Measurements from ENCODE around the gene PDGFD.
A peak's percentile ranks its signal among the peaks of the same experiment; 100 is the strongest.

Gene PDGFD

DNA sequence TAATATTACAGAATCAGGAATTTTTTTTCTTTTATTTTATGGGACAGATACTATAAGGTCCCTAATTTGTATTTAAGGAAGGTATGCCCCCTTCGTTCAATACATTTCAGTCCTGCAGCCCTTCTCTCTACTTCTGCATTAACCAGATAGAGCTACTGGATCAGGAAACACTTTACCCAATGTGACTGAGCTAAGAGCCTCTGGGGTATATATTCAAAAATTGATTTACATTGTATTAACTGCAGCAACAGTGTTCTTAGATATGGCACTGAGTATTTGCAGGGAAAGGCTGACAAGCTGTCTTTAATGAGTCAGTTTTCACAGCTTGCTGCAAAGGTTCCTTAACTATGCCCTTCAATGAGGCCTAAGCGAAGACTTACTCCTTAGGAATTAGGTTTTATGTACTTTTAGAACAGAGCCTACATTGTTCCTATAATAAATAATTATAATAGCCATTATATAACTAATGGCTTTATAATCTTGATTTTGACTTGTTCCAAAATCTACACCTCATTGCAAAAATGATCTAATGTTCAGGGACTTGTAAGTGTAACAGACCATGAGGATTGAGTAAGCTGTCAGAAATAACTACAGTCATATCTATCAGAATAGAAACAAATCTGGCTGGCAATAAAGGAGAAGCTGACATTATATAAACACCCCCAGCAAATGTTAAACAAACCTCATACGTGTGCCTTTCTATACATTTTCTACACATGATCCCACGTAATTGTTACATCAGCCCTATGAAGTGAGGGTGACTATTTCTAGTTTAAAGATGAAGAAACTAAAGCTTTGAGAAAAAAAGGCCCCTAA is 72.5 kb downstream of the PDGFD start:
- FAIRE-seq (peak; percentile 78), DNase-seq (ENCODE audit: insufficient read length) (no peak)
- TF ChIP-seq POLR2A (IDR thresholded peaks at IDR 0.05; ENCODE audit: low read depth, low read length) (no peak), POLR2AphosphoS5 (IDR thresholded peaks at IDR 0.05; ENCODE audit: low read depth, low read length) (no peak), TAF1 (IDR thresholded peaks at IDR 0.05; ENCODE audit: borderline replicate concordance, low read depth, low read length) (no peak)

DNA sequence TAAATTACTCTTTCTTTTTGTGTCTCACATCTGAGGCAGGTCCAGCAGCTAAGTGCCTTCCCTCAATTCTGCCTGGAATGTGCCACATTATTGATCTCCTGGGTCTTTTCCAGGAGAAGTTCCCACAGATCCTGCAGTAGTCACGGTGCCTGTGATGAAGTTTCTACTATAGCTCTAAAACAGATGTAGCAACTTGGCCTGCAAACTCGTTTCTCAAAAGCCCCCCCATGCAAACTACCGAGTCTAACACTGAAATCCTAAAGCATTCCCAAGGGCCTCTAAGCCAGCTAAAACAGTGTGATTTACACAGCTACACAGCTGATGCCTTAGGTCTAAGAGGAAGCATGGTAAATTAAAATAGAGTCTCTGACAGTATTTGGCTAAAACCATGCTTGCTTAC is 73.2 kb downstream of the PDGFD start:
- FAIRE-seq (no peak), DNase-seq (ENCODE audit: insufficient read length) (no peak)
- TF ChIP-seq TAF1 (IDR thresholded peaks at IDR 0.05; ENCODE audit: borderline replicate concordance, low read depth, low read length) = no peak
- no peak for TF ChIP-seq POLR2AphosphoS5 (IDR thresholded peaks at IDR 0.05; ENCODE audit: low read depth, low read length)
- TF ChIP-seq POLR2A (IDR thresholded peaks at IDR 0.05; ENCODE audit: low read depth, low read length) = no peak

DNA sequence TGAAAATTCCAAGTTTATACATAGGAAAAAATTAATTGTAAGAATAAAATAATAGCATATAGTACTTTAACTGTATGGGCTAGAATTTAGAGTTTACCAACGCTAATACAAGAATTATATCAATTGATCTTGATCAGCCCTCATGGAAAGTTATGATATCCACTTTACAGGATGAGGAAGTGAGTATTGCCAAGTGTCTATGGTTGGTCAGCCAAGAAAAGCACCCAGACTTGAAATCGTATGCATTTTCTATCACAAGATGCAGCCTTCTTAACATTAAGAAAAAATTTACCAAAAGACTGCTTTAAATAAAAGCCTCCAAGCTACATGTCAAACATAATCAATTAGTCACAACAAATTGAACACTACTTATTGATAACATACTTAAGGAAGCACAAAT is 74.5 kb downstream of the PDGFD start:
- TF ChIP-seq POLR2AphosphoS5 (IDR thresholded peaks at IDR 0.05; ENCODE audit: low read depth, low read length) = no peak
- TF ChIP-seq TAF1 (IDR thresholded peaks at IDR 0.05; ENCODE audit: borderline replicate concordance, low read depth, low read length) = no peak
- no peak for TF ChIP-seq POLR2A (IDR thresholded peaks at IDR 0.05; ENCODE audit: low read depth, low read length)
- DNase-seq (ENCODE audit: insufficient read length) = no peak
- FAIRE-seq = no peak

DNA sequence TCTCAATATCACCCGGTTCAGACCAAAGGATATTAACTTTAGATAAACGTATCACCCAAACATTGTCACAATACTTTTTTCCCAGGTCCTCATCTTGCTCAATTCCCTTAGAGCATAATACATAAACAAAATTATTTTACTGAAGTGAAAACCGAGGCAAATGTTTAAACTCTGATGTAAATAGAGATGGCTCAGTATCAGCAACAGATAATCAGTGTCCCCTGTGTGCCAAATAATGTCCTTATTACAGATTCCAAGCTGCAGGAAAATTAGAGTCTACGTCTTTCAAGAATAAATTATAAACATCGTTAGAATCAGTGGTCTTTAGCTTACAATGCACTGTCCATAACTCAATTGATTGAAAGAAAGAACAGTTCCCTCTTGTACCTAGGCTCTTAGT is 77.3 kb downstream of the PDGFD start:
- DNase-seq (ENCODE audit: insufficient read length) (no peak), FAIRE-seq (no peak)
- TF ChIP-seq TAF1 (IDR thresholded peaks at IDR 0.05; ENCODE audit: borderline replicate concordance, low read depth, low read length) = no peak

DNA sequence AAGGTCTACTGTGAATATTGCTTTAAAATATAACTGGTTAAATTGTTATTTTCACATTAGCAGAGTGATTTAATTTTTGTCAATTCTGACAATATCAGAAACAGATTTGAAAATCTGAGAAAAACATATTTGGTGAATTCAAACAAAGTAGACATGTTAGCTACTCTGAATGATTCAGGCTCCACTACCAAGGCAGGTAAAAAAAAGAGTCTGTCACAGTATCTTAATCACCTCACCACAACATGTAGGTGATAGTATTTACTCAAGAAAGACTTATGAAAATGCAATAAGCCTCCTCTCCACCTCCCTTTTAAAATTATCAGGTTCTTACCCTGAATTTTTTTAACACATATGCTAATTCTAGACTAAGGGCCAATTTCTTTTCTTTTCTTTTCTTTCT is 85.0 kb downstream of the PDGFD start:
- DNase-seq (ENCODE audit: insufficient read length) (no peak), FAIRE-seq (no peak)
- TF ChIP-seq POLR2AphosphoS5 (IDR thresholded peaks at IDR 0.05; ENCODE audit: low read depth, low read length) = no peak
- TF ChIP-seq POLR2A (IDR thresholded peaks at IDR 0.05; ENCODE audit: low read depth, low read length) = no peak
- TF ChIP-seq TAF1 (IDR thresholded peaks at IDR 0.05; ENCODE audit: borderline replicate concordance, low read depth, low read length) = no peak

DNA sequence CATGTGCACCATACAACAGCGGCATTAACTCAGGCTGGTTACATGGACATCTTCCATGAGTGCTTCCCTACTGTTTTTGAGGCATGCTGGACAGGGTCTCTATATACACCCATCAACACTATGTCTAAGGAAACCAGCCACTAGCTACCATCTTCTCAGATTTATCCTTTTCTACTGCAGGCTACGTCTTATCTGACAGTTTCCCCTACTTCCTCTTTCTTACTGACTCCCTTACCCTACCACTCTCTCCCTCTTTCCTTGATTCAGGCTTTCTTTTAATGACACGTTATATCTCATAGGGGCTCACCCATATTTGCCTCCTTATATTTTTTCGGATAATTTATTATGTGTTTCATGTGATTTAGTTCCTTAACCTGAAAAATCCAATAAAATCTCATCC is 85.7 kb downstream of the PDGFD start:
- FAIRE-seq (no peak), DNase-seq (ENCODE audit: insufficient read length) (no peak)
- TF ChIP-seq POLR2AphosphoS5 (IDR thresholded peaks at IDR 0.05; ENCODE audit: low read depth, low read length) (no peak), TAF1 (IDR thresholded peaks at IDR 0.05; ENCODE audit: borderline replicate concordance, low read depth, low read length) (no peak)

DNA sequence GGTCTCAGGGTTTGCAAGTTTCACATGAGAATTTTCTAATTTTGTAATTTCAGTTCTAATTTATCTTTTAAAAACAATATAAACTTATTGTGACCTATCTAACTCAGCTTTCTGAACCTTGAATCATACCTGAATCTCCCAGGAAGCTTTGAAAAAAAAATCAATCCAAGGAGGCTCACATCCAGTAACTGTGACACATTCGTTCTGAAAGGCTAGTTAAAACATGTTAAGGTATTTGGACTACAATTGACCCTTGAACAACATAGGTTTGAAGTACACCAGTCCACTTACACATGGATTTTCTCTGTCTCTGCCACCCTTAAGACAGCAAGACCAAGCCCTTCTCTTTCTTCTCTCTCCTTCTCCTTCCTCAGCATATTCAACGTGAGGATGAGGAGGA is 87.5 kb downstream of the PDGFD start:
- TF ChIP-seq POLR2AphosphoS5 (IDR thresholded peaks at IDR 0.05; ENCODE audit: low read depth, low read length) (no peak), TAF1 (IDR thresholded peaks at IDR 0.05; ENCODE audit: borderline replicate concordance, low read depth, low read length) (no peak), POLR2A (IDR thresholded peaks at IDR 0.05; ENCODE audit: low read depth, low read length) (no peak)
- DNase-seq (ENCODE audit: insufficient read length) = no peak
- FAIRE-seq = no peak

DNA sequence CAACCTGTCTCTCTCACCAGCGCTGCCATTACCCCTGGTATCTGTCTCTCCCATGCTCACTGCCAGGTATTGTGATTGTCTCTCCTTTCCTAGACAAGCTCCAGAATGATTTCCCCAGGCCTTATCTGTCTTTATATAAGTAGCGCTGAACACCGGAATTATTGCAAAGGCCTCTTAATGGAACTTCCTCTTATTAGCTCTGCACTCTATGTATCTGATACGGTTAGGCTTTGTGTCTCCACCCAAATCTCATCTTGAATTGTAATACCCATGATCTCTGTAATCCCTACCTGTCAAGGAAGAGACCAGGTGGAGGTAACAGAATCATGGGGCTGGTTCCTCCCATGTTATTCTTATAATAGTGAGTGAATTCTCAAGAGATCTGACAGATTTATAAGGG is 88.2 kb downstream of the PDGFD start:
- DNase-seq (ENCODE audit: insufficient read length) = no peak
- TF ChIP-seq POLR2A (IDR thresholded peaks at IDR 0.05; ENCODE audit: low read depth, low read length) (no peak), TAF1 (IDR thresholded peaks at IDR 0.05; ENCODE audit: borderline replicate concordance, low read depth, low read length) (no peak), POLR2AphosphoS5 (IDR thresholded peaks at IDR 0.05; ENCODE audit: low read depth, low read length) (no peak)
- peak; percentile 70 for FAIRE-seq

DNA sequence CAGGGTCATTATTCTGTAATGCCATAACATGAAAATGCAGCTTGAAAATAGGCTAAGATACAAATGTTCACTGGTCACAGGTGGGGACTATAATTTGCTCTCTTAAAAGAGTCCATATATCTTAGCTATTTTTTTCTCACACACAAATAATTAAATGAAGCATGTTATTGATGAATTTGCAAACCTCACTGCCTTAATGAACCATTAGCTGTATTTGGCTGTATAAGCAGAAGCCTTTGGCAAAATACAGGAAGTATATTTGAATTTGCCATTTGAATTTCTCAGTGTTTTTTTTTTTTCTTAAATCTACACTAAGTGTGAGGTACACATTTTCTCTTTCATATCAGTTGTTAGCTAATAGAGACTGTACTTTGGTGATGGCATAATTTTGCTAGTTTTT is 88.9 kb downstream of the PDGFD start:
- FAIRE-seq (no peak), DNase-seq (ENCODE audit: insufficient read length) (no peak)
- TF ChIP-seq POLR2AphosphoS5 (IDR thresholded peaks at IDR 0.05; ENCODE audit: low read depth, low read length) = no peak
- no peak for TF ChIP-seq TAF1 (IDR thresholded peaks at IDR 0.05; ENCODE audit: borderline replicate concordance, low read depth, low read length)
- no peak for TF ChIP-seq POLR2A (IDR thresholded peaks at IDR 0.05; ENCODE audit: low read depth, low read length)

DNA sequence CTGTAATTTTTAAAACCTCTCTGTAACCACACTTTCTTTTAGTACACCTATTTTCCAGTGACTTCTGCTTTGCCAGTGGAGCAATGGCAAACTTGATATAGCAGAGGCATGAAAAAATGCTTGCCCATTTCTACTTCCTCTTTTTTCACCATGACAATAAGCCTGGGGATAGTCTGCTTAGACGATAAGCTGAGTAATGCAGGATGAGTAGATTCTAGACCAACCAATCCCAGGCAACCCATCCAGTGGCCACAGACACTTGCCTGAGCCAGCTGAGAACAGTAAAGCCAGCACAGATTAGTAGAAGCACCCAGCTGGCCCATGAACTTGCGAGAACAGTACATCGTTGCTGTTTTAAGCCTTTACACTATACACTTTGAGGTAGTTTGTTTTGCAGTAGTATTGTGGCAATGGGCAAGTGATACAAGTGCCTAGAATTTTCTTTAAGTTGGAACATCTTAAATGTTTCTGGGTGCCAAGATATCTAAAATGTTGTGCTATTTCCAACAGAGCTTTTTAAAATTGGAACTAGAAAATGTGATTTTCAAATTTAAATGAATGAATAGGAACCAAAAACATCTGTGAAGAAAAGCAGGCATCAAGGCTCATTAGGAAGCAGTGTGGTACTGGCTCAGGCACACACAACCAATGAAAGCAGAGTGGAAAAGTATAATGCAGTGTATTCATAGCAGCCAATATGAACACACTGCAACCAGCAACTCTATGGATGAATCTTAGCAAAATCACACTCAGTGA is 89.8 kb downstream of the PDGFD start:
- no peak for DNase-seq (ENCODE audit: insufficient read length)
- FAIRE-seq = peak; percentile 86
- TF ChIP-seq TAF1 (IDR thresholded peaks at IDR 0.05; ENCODE audit: borderline replicate concordance, low read depth, low read length) (no peak), POLR2AphosphoS5 (IDR thresholded peaks at IDR 0.05; ENCODE audit: low read depth, low read length) (no peak)

DNA sequence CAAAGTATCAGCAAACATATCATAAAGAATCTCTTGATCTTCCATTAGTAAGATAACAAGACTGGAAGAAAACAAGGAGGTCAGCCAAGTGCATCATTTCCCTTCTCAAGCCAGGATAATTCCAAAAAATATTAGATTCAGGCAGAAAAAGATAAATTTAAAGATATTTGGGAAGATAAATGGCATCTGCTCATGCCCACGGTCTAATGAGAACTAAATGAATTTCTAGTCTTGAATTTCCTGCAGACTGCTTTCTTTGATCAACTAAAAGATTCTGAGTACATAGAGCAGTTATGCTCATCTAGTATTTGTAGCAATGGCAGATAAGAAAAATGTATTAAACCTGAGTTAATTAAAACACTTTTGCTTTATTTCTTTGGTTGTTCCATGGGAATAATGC is 96.4 kb downstream of the PDGFD start:
- TF ChIP-seq TAF1 (IDR thresholded peaks at IDR 0.05; ENCODE audit: borderline replicate concordance, low read depth, low read length) (no peak), POLR2AphosphoS5 (IDR thresholded peaks at IDR 0.05; ENCODE audit: low read depth, low read length) (no peak), POLR2A (IDR thresholded peaks at IDR 0.05; ENCODE audit: low read depth, low read length) (no peak)
- FAIRE-seq (no peak), DNase-seq (ENCODE audit: insufficient read length) (no peak)

DNA sequence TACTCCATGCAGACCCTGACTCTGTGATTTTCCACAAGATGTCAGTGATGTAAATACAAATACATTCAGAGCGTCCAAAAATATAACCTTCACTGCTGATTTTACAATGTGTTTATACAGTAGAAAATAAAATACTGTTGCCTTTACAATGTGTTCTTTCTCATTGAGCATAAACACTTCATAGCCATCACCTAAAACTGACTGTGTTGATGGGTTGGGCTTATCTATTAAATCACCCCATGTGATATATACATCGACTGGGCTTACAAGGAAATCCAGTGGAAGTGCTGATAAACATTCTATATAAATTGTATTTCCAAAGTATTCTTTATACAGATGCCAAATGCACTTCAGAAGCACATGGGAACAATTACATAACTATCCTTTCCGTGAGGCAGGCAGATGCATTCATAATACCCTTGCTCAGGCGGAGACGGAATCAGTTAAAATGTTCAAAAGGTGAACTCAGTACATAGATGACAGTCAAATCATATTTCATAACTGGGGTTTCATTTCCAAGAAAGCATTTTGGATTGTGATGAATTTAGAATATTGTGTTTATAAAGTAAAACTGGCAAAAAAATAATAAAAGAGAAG is 99.8 kb downstream of the PDGFD start:
- TF ChIP-seq POLR2A (IDR thresholded peaks at IDR 0.05; ENCODE audit: low read depth, low read length) (no peak), POLR2AphosphoS5 (IDR thresholded peaks at IDR 0.05; ENCODE audit: low read depth, low read length) (no peak), TAF1 (IDR thresholded peaks at IDR 0.05; ENCODE audit: borderline replicate concordance, low read depth, low read length) (no peak)
- FAIRE-seq (no peak), DNase-seq (ENCODE audit: insufficient read length) (no peak)

Measured in GM12892 (cell line).